Medulla oblongata (tissue), 1 donor: Measurements from ENCODE around the gene NUCKS1.
A peak's percentile ranks its signal among the peaks of the same experiment; 100 is the strongest.

Experiments
- DNase-seq: peaks from one replicate; pipeline ENCODE4 v3.0.0-alpha.2; 2015; ENCODE audit errors: extremely low spot score

Gene NUCKS1, protein sequence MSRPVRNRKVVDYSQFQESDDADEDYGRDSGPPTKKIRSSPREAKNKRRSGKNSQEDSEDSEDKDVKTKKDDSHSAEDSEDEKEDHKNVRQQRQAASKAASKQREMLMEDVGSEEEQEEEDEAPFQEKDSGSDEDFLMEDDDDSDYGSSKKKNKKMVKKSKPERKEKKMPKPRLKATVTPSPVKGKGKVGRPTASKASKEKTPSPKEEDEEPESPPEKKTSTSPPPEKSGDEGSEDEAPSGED

DNA sequence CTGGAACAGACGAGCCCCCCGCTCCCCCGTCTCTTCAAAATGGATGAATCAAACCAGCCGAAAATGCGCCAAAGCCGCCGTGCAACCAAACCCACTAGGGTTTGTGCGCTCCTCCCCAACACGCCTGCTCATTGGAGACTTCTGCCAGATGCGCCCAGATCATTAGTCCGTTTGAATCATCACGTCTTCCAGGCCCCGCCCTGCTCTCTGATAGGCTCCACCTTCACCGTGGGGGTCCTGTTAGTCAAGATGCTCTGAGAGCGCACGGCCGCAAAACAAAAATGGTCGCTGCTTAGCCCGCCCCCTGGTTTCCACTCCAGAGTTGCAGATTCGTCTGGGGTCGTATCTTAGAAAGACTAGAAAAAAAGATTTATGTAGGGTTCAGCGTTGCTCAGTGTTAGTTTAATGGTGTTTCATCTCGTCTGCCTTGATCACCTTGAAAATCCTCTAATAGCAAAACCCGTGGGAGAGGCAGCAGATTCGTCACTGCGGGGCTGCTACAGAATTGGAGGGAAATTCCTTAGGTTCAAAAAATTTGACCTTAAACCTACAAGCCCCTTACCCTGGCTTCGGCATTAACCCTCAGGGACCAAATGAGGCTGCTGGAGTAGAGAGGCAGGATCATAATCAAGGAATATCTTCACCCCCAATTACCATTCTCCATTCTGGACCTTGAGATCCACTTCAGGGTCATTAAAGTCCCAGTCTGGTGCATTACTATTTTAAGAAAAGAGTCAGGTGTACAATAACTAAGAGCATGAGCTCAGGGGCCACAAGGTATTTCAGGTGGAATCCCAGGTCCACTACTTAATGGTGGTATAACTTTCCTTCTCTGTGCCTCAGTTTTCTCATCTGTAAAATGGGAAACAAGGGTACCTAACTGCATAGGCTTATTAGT is at the start of gene NUCKS1:
Gene NUCKS1, minus strand, starts transcription at position 45 of the 898 bp plus-strand sequence. CDS start 209 bp downstream, outside the sequence.
- DNase-seq: peak; percentile 100

- no peak for DNase-seq
Measured at GRCh38 chr1:205798577-205798976, 48.6 kb upstream of the NUCKS1 start.

- DNase-seq: no peak
Measured at GRCh38 chr1:205797168-205797567, 47.2 kb upstream of the NUCKS1 start.

- DNase-seq: no peak
Measured at GRCh38 chr1:205794011-205794730, 44.2 kb upstream of the NUCKS1 start.

DNA sequence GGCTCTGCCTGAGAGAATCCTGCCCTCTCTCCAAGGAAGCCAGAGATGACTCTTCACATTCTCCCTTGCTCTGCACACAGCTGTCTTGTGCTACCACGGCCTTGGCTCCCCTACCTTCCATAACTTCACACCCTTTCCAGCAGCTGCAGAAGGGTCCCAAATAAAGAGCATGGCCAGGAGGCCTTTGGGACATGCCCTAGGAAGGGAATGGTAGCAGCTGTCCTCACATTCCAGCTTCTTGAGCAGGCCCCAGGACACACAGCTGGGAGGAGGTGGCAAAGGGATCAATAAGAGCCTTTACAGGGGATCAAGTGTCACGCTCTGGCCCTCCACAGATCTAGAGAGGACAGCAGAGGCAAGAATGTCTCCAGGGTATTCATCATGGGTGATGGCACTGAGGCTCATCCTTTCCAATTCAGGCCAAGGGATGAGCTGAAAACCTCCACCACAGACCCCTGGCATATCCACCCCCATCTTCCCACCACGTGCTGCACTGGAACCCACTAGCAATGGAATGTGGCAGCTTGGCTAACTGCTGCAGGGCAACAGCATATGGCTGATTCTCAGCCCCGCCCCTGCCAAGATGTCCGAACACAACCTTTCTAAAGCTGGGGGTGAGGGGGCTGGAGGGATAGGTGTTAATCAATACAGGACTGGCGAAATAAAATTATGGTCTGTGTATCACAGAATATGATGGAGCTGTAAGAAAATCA is 43.1 kb upstream of the NUCKS1 start:
- DNase-seq: no peak

DNA sequence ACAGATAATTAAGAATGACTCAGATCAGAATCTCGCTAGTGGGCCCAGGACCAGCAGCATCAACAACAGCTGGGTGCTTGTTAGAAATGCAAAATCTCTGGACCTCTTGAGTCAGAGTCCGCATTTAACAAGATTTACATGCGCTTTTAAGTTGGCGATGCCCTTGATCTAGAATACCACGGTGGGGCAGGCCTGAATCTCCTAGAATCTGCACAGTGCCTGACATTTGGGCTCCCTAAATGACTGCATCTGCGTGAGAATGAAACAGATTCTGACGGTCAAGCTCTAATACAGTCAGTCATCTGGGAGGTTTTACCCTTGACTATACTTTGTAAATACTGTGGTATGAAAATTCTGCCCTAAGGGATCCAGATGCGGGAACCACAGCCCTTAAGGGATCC is 42.5 kb upstream of the NUCKS1 start:
- peak; percentile 8 for DNase-seq

DNA sequence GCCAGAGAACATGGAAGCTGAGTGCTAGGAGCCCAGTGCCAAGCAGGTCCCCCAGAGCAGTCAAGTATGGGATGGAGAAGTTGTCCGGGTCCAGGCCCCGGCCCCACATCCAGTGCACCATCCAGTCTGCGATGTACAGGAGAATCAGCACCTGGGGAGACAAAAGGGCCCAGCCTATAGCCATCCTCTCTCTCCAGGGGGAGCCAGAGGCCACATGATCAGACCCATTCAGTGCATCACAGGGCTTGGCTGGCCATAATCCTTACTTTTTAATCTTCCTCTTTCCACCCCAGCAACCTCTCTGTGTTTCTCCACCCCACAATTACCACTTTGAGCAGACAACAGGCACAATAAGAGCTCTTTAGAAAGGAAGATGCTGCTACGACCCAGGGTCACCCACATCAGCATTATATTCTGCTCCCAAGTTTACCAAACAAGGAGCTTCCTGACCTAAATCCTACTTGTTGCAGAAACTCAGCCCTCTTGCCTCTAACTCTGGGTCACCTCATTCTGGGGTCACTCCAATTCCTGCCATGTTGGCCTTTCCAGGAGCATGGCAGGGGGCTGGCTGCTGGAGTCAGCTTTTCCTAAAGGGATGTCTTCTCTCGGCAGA is 41.7 kb upstream of the NUCKS1 start:
- DNase-seq: peak; percentile 92

DNA sequence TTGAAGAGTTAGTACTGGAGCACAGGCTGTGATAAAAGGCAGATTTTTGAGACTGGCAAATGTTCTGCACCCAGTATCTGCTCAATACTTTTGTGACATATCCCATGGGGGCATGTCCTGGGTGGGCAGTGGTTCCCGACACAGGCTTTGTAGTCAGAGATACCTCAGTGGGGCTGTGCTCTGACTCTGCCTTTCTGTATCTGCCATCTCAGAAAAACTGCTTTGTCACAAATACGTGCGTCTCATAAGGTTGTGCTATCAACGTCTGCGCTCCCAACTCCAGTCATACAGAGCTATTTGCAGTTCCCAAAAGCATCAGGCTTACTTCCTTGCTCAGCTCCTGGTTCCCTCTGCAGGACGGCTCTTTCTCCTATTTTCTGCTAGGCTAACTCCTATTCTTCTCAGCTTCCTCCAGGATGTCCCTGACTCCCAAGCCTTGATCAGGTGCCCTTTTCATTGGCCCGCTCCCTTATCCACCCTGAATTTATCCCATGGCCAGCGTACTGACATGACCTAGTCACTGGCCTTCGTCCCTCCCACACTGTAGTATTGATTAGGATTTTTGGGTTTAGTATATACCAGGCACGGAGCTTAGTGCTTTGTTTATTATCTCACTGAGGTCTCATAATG is 37.4 kb upstream of the NUCKS1 start:
- no peak for DNase-seq

GRCh38 chr1:205786601-205787000 is 36.6 kb upstream of the NUCKS1 start:
- DNase-seq: no peak

DNA sequence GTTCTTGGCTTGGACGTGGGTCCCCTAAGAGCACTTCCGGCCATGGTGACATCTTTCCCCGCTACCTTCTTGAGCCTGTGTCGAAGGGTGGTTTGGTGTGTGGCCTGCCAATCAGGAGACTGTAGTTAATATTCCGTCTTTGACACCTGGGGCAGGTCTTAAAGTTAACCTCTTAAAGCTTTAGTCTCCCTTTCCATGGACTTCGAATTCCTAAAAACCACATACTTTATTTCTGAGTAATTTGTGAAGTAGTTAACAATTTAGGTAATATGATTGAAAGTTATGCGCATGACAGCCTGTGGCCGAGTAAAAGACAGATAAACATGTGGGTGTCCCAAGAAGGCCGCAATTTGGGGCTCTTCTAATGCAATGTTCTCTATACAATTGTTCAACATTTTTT is 35.5 kb upstream of the NUCKS1 start:
- no peak for DNase-seq

GRCh38 chr1:205783904-205784303 is 33.9 kb upstream of the NUCKS1 start:
- peak; percentile 36 for DNase-seq

- DNase-seq: no peak
Measured at GRCh38 chr1:205783433-205783795, 33.4 kb upstream of the NUCKS1 start.

GRCh38 chr1:205782627-205783432 is 32.8 kb upstream of the NUCKS1 start:
- no peak for DNase-seq

- no peak for DNase-seq
Measured at GRCh38 chr1:205780335-205780734, 30.4 kb upstream of the NUCKS1 start.

GRCh38 chr1:205777994-205778393 is 28.0 kb upstream of the NUCKS1 start:
- DNase-seq: peak; percentile 54

- DNase-seq: no peak
Measured at GRCh38 chr1:205775717-205776056, 25.7 kb upstream of the NUCKS1 start.

GRCh38 chr1:205775015-205775716 is 25.2 kb upstream of the NUCKS1 start, which contains the start of gene RAB29:
RAB29 (minus strand) TSS chr1:205775482; CDS start chr1:205774956, 526 bp downstream.
- peak; percentile 96 for DNase-seq

GRCh38 chr1:205774198-205775014 is 24.4 kb upstream of the NUCKS1 start:
- DNase-seq: peak; percentile 21
